ENCODE data around the gene AGO3. TPM values are rescaled to one million over a fixed set of nuclear protein-coding genes. Genes with fewer than 3 reads are reported as not detected.

Gene AGO3
- total and polyA plus RNA-seq, 2 experiments from 2014 or later = 19.2 to 27.3 TPM

GRCh38 chr1:36091698-36092097 lies 160.8 kb downstream of the AGO3 start (continued):
- no peak for TF ChIP-seq ZNF331 (CRISPR knock-in tag; IDR thresholded peaks at IDR 0.05; ENCODE audit: low read depth)
- TF ChIP-seq CTCF (conservative IDR thresholded peaks at IDR 0.05; ENCODE audit: low read depth in 2 of 2) = no peak
- no peak for TF ChIP-seq ETS1 (IDR thresholded peaks at IDR 0.05)
- no peak for TF ChIP-seq EZH2 (IDR thresholded peaks at IDR 0.05; ENCODE audit: low read depth, unreplicated experiment)

- Histone ChIP-seq H3K79me2 (replicated peaks; ENCODE audit: insufficient read depth) (peaks cover 13% of the 10 kb centered on the region), H2AFZ (no peak overlapping the region), H4K20me1 (replicated peaks; ENCODE audit: insufficient read depth) (peaks cover 3% of the 10 kb centered on the region; the same call in 1 of the 2 replicates), H3K4me1 (ENCODE audit: insufficient read depth) (peaks cover 6% of the 10 kb centered on the region), H3K27me3 (ENCODE audit: insufficient read depth) (no peaks in the 10 kb centered on the region), H3K4me2 (no peak overlapping the region), H3K36me3 (ENCODE audit: insufficient read depth) (peaks cover 13% of the 10 kb centered on the region; the same call in 1 of the 2 replicates), H3K9me2 (ENCODE audit: insufficient read depth) (no peaks in the 10 kb centered on the region), H3K4me3 (no peak overlapping the region), H3F3A (replicated peaks; ENCODE audit: low read depth) (0 out of 2 replicates have a peak, but pooled peaks cover 15% of the 10 kb centered on the region), H3K27ac (ENCODE audit: low read depth) (no peak overlapping the region)
- H3K4me1 Mint-ChIP-seq = peaks cover 20% of the 10 kb centered on the region
- no peak overlapping the region for H3K27ac Mint-ChIP-seq
- H3K27me3 Mint-ChIP-seq (ENCODE audit: insufficient read depth, low read depth, poor library complexity) = peaks cover 3% of the 10 kb centered on the region
- H3K36me3 Mint-ChIP-seq (ENCODE audit: low read depth) = peaks cover 31% of the 10 kb centered on the region
- H3K9me3 Mint-ChIP-seq = no peaks in the 10 kb centered on the region; the same call in 2 of the 3 replicates
- no peak for ATAC-seq
- no peak overlapping the region for H3K4me3 Mint-ChIP-seq
- no peak for DNase-seq (ENCODE audit: low spot score)
- no peak for TF ChIP-seq NANOG (IDR thresholded peaks at IDR 0.05; ENCODE audit: borderline replicate concordance)
- no peak for TF ChIP-seq JUNB (IDR thresholded peaks at IDR 0.05; ENCODE audit: unreplicated experiment)
- TF ChIP-seq POLR2AphosphoS5 (IDR thresholded peaks at IDR 0.05; ENCODE audit: low read depth) = no peak
- TF ChIP-seq CTCF (conservative IDR thresholded peaks at IDR 0.05; ENCODE audit: low read depth in 2 of 2) = no peak
- TF ChIP-seq CREB1 (CRISPR knock-in tag; IDR thresholded peaks at IDR 0.05; ENCODE audit: low read depth) = no peak
- TF ChIP-seq STAT1 (IDR thresholded peaks at IDR 0.05; ENCODE audit: unreplicated experiment) = no peak
- TF ChIP-seq ETS1 (IDR thresholded peaks at IDR 0.05) = no peak
- no peak for TF ChIP-seq REST (IDR thresholded peaks at IDR 0.05; ENCODE audit: unreplicated experiment)
- no peak for TF ChIP-seq EZH2 (IDR thresholded peaks at IDR 0.05; ENCODE audit: low read depth, unreplicated experiment)
- no peak for TF ChIP-seq ZNF331 (CRISPR knock-in tag; IDR thresholded peaks at IDR 0.05; ENCODE audit: low read depth)
- no peak for TF ChIP-seq ZNF114 (CRISPR knock-in tag; IDR thresholded peaks at IDR 0.05)
- TF ChIP-seq EZH2phosphoT487 (IDR thresholded peaks at IDR 0.05; ENCODE audit: unreplicated experiment) = no peak
Observed at GRCh38 chr1:36092166-36092797, 161.4 kb downstream of the AGO3 start.
